Measurements from ENCODE around the gene AATK. TPM values are rescaled to one million over a fixed set of nuclear protein-coding genes. Genes with fewer than 3 reads are reported as not detected.

AATK gene
- polyA plus RNA-seq, 1 of the 3 experiments (the other 2 are of a cell fraction): 0.51 TPM

DNA sequence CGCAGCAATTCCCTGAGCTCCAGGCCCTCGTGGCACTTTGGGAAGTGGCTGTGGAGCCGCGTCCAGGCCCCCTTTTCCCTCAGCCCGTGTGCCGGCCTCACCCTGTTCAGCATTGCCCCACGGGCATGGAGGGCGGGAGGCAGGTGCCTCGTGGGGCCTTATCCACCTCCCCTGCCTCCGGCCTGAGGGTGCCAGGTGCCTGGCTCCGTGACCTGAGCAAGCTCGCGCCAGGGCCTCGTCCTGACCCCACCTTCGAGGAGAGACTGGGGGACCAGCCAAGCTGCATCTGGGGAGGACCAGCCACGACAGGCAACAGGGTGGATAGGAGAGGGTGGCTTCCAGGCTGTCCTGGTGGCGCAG, 27.0 kb upstream of the AATK start (continued):
- TF ChIP-seq, protein P1, sequence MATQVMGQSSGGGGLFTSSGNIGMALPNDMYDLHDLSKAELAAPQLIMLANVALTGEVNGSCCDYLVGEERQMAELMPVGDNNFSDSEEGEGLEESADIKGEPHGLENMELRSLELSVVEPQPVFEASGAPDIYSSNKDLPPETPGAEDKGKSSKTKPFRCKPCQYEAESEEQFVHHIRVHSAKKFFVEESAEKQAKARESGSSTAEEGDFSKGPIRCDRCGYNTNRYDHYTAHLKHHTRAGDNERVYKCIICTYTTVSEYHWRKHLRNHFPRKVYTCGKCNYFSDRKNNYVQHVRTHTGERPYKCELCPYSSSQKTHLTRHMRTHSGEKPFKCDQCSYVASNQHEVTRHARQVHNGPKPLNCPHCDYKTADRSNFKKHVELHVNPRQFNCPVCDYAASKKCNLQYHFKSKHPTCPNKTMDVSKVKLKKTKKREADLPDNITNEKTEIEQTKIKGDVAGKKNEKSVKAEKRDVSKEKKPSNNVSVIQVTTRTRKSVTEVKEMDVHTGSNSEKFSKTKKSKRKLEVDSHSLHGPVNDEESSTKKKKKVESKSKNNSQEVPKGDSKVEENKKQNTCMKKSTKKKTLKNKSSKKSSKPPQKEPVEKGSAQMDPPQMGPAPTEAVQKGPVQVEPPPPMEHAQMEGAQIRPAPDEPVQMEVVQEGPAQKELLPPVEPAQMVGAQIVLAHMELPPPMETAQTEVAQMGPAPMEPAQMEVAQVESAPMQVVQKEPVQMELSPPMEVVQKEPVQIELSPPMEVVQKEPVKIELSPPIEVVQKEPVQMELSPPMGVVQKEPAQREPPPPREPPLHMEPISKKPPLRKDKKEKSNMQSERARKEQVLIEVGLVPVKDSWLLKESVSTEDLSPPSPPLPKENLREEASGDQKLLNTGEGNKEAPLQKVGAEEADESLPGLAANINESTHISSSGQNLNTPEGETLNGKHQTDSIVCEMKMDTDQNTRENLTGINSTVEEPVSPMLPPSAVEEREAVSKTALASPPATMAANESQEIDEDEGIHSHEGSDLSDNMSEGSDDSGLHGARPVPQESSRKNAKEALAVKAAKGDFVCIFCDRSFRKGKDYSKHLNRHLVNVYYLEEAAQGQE (IDR thresholded peaks at IDR 0.05; ENCODE audit: low read depth, low read length): no peak
- TF ChIP-seq SIN3A (IDR thresholded peaks at IDR 0.05; ENCODE audit: borderline replicate concordance, low read depth, low read length) (no peak), FOXJ3 (CRISPR knock-in tag; IDR thresholded peaks at IDR 0.05) (no peak)

DNA sequence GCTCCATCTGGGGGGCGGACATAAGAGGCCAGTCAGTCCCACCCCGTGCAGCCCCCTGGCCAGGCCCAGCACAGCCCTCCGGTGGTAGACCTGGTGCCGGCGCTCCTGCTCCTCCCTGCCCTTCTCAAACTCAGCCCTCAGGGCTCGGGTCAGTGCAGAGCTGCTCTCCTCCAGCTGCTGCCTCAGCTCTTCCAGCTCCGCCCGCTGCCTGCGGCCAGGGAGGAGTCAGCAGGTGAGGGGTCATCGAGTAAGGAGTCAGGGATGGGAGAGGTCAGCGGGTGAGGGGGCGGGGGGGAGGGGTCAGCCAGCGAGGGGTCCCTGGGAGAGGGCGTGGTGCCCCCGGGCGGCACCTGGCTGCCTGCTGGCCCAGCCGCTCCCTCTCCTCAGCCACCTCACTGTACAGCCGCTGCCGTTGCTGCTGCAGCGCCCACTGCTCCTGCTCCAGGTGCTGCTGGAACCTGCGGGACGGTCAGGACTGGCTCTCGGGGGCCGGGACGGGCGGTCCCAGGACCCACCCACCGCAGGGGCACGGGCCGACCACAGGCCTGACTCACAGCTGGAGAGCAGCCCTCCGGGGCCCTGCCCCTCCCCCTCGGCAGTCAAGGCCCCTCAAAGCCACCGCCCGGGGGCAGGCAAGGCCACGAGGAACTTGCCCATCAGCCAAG, 26.5 kb upstream of the AATK start:
- CTCF ChIA-PET: interaction anchor here (1.0 to 2.2 kb wide), 3 partner anchors 9 to 90 kb away, joined by 3 to 11 read pairs (median 3); no protein-coding TSS in a partner anchor
- 86% methylated on average over 16 of the region's 34 CpGs for WGBS (ENCODE audit: low lambda C conversion rate)

More for the DNA sequence above, 26.5 kb upstream of the AATK start:
- H3K9me3 ChIP-seq: no peaks in the 10 kb centered on the region
- DNase-seq: no peak
- POLR2A ChIA-PET: no interaction called here
- H3K79me2 ChIP-seq (ENCODE audit: insufficient read depth): no peaks in the 10 kb centered on the region
- no peaks in the 10 kb centered on the region for H3K9me2 ChIP-seq
- H4K20me1 ChIP-seq (ENCODE audit: insufficient read depth): no peaks in the 10 kb centered on the region
- no peak overlapping the region for H2AFZ ChIP-seq (ENCODE audit: low read depth)
- H3K27me3 ChIP-seq (ENCODE audit: insufficient read depth): no peaks in the 10 kb centered on the region
- H3K4me2 ChIP-seq: no peak overlapping the region
- no peak overlapping the region for H3K27ac ChIP-seq (ENCODE audit: low read depth in 2 of 2, low read length in 1 of 2)
- H3F3A ChIP-seq (replicated peaks; ENCODE audit: insufficient read depth): no peaks in the 10 kb centered on the region
- peaks cover 0 to 35% of the 10 kb centered on the region in 2 experiments for H3K36me3 ChIP-seq (replicated peaks in 1 of 2; ENCODE audit: control insufficient read depth in 1 of 2, insufficient read depth in 2 of 2, low read length in 1 of 2)
- no peak overlapping the region for H3K9ac ChIP-seq
- TF ChIP-seq RXRA (IDR thresholded peaks at IDR 0.05; ENCODE audit: borderline replicate concordance, low read depth): no peak
- TF ChIP-seq, protein P2, sequence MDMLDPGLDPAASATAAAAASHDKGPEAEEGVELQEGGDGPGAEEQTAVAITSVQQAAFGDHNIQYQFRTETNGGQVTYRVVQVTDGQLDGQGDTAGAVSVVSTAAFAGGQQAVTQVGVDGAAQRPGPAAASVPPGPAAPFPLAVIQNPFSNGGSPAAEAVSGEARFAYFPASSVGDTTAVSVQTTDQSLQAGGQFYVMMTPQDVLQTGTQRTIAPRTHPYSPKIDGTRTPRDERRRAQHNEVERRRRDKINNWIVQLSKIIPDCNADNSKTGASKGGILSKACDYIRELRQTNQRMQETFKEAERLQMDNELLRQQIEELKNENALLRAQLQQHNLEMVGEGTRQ (IDR thresholded peaks at IDR 0.05; ENCODE audit: borderline replicate concordance, low read depth, low read length): no peak
- no peak for TF ChIP-seq NRF1 (IDR thresholded peaks at IDR 0.05; ENCODE audit: low read depth, low read length)
- TF ChIP-seq TAF1 (IDR thresholded peaks at IDR 0.05; ENCODE audit: borderline replicate concordance, low read depth, low read length): no peak
- TF ChIP-seq GATA2 (CRISPR knock-in tag; IDR thresholded peaks at IDR 0.05): no peak
- TF ChIP-seq, protein P3, sequence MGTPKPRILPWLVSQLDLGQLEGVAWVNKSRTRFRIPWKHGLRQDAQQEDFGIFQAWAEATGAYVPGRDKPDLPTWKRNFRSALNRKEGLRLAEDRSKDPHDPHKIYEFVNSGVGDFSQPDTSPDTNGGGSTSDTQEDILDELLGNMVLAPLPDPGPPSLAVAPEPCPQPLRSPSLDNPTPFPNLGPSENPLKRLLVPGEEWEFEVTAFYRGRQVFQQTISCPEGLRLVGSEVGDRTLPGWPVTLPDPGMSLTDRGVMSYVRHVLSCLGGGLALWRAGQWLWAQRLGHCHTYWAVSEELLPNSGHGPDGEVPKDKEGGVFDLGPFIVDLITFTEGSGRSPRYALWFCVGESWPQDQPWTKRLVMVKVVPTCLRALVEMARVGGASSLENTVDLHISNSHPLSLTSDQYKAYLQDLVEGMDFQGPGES (IDR thresholded peaks at IDR 0.05; ENCODE audit: low read depth, low read length): no peak
- TF ChIP-seq SMC3 (IDR thresholded peaks at IDR 0.05; ENCODE audit: low read depth, low read length): no peak
- TF ChIP-seq, protein P4, sequence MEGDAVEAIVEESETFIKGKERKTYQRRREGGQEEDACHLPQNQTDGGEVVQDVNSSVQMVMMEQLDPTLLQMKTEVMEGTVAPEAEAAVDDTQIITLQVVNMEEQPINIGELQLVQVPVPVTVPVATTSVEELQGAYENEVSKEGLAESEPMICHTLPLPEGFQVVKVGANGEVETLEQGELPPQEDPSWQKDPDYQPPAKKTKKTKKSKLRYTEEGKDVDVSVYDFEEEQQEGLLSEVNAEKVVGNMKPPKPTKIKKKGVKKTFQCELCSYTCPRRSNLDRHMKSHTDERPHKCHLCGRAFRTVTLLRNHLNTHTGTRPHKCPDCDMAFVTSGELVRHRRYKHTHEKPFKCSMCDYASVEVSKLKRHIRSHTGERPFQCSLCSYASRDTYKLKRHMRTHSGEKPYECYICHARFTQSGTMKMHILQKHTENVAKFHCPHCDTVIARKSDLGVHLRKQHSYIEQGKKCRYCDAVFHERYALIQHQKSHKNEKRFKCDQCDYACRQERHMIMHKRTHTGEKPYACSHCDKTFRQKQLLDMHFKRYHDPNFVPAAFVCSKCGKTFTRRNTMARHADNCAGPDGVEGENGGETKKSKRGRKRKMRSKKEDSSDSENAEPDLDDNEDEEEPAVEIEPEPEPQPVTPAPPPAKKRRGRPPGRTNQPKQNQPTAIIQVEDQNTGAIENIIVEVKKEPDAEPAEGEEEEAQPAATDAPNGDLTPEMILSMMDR (IDR thresholded peaks at IDR 0.05): no peak
- TF ChIP-seq, protein P1 (IDR thresholded peaks at IDR 0.05; ENCODE audit: low read depth, low read length): no peak
- TF ChIP-seq, protein P5, sequence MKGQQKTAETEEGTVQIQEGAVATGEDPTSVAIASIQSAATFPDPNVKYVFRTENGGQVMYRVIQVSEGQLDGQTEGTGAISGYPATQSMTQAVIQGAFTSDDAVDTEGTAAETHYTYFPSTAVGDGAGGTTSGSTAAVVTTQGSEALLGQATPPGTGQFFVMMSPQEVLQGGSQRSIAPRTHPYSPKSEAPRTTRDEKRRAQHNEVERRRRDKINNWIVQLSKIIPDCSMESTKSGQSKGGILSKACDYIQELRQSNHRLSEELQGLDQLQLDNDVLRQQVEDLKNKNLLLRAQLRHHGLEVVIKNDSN (IDR thresholded peaks at IDR 0.05; ENCODE audit: borderline replicate concordance, low read depth): no peak
- TF ChIP-seq ELF1 (IDR thresholded peaks at IDR 0.05): no peak
- TF ChIP-seq MXI1 (IDR thresholded peaks at IDR 0.05; ENCODE audit: low read depth, low read length): no peak
- TF ChIP-seq EP300 (IDR thresholded peaks at IDR 0.05; ENCODE audit: borderline replicate concordance in 1 of 2, low read depth in 1 of 2, low read length in 1 of 2): no peak
- no peak for TF ChIP-seq GABPA (IDR thresholded peaks at IDR 0.05; ENCODE audit: low read depth)
- no peaks in the 10 kb centered on the region; a peak in 1 of 4 replicates for H3K4me1 ChIP-seq (ENCODE audit: control insufficient read depth in 1 of 2, insufficient read depth in 2 of 2, low read depth in 1 of 2, low read length in 1 of 2)
- no peak overlapping the region for H3K4me3 ChIP-seq (ENCODE audit: low read depth in 2 of 2, low read length in 1 of 2)
